Uterus (tissue), 2 donors: Measurements from ENCODE around the gene SUGCT.

Experiments
- CTCF ChIP-seq, 4 experiments: fragments of 200-600 bp in 2 of 4; fragments of 450-650 bp in 2 of 4; sonication (generic) in 2 of 4; IDR thresholded peaks; one replicate each; pipeline ENCODE4 v1.5.1; 2016 to 2019; ENCODE audit warnings: antibody characterized with exemption in 4 of 4, mild to moderate bottlenecking in 2 of 4, moderate library complexity in 1 of 4
- POLR2A ChIP-seq, 2 donors: fragments of 450-650 bp; IDR thresholded peaks; one replicate each; pipeline ENCODE4 v1.6.1; 2016; ENCODE audit warnings: antibody characterized with exemption in 2 of 2, mild to moderate bottlenecking in 1 of 2, moderate library complexity in 1 of 2

- TF ChIP-seq CTCF (IDR thresholded peaks at IDR 0.05) = no peak
- no peak for TF ChIP-seq POLR2A (IDR thresholded peaks at IDR 0.05)
Observed at GRCh38 chr7:40870108-40870507, 735.3 kb downstream of the SUGCT start.
